Heart right ventricle (tissue), 16 donors: ENCODE data around the gene TNS1. TPM values are rescaled to one million over a fixed set of nuclear protein-coding genes. Genes with fewer than 3 reads are reported as not detected.
A peak's percentile ranks its signal among the peaks of the same experiment; 100 is the strongest.

Experiments used
- ATAC-seq, 8 donors: fragments of 200-7000 bp; cut with Tn5 transposase; one replicate each; pipeline ENCODE4 v1.9.1; 2020; ENCODE audit warnings: mild to moderate bottlenecking in 8 of 8, moderate library complexity in 8 of 8, moderate number of reproducible peaks in 1 of 8
- DNase-seq, 2 donors: peaks; one replicate each; pipeline ENCODE4 v3.0.0-alpha.2; 2020
- H3K27ac ChIP-seq, 10 donors: fragments of 200-600 bp; sonication (generic) in 2 of 10; one replicate each; pipeline versions ENCODE4 v1.5.0 to v1.8.0; 2020 to 2022; ENCODE audit warnings: mild to moderate bottlenecking in 3 of 10
- H3K27me3 ChIP-seq, 7 donors: fragments of 200-600 bp; one replicate each; pipeline ENCODE4 v1.8.0; 2021 to 2022; ENCODE audit warnings: mild to moderate bottlenecking in 2 of 7
- H3K36me3 ChIP-seq, 9 donors: fragments of 200-600 bp; sonication (generic) in 1 of 9; one replicate each; pipeline versions ENCODE4 v1.5.0 to v1.8.0; 2020 to 2022; ENCODE audit warnings: mild to moderate bottlenecking in 2 of 9
- H3K4me1 ChIP-seq, 9 donors: fragments of 200-600 bp; sonication (generic) in 1 of 9; one replicate each; pipeline versions ENCODE4 v1.5.0 to v1.8.0; 2020 to 2022; ENCODE audit warnings: mild to moderate bottlenecking in 4 of 9
- H3K4me3 ChIP-seq, 10 donors: fragments of 200-600 bp; sonication (generic) in 2 of 10; one replicate each; pipeline versions ENCODE4 v1.5.0 to v1.8.0; 2020 to 2022; ENCODE audit warnings: mild to moderate bottlenecking in 7 of 10, moderate library complexity in 2 of 10
- H3K9me3 ChIP-seq, 11 donors: fragments of 200-600 bp in 10 of 11; sonication (generic) in 2 of 11; one replicate each; pipeline versions ENCODE4 v1.5.0 to v1.8.0; 2013 to 2022; ENCODE audit warnings: mild to moderate bottlenecking in 2 of 11, control low read depth in 1 of 11, moderate library complexity in 1 of 11
- WGBS, 2 donors: extraction: QIAGEN DNeasy Blood & Tissue Kit; methylation state at CpG; one replicate each; pipeline ENCODE4 v1.1.7; 2013; ENCODE audit warnings: inconsistent platforms in 1 of 2; 5-methylcytosine and 5-hydroxymethylcytosine counted together
- intact Hi-C, 10 donors: fragments of 100-400 bp; cut with DNase I; formaldehyde crosslinking; loops; one replicate each; pipeline versions ENCODE4 v1.11.1 to v1.14.2; 2022
- polyA plus RNA-seq, 2 donors: library from polyadenylated mRNA; stranded (reverse); fragments of 200-250 nt; gene quantifications; one replicate each; pipeline ENCODE4 v1.2.3, GENCODE V29; 2013
- total RNA-seq, 10 donors: library from RNA; stranded (reverse); fragmentation: NEBNext Ultra II Directional in 3 of 10; extraction: Animal tissue kit (Norgen Biotek cat#: 25700) in 3 of 10; gene quantifications; one replicate each; pipeline versions ENCODE4 v1.2.1 to v1.2.4, GENCODE V29; 2021 to 2023
- TF ChIP-seq, protein P1 (sequence below), 9 donors: fragments of 200-600 bp; sonication (generic) in 2 of 9; IDR thresholded peaks; one replicate each; pipeline versions ENCODE4 v1.5.0 to v1.8.0; 2021 to 2022; ENCODE audit warnings: antibody characterized with exemption in 9 of 9, mild to moderate bottlenecking in 5 of 9, moderate library complexity in 1 of 9
- donor health status: Arrhythmogenic right ventricular cardiomyopathy.
- donor health status: ischemic (EF 13 %, LVEDD 7.1; RV severe dilation, severe dysfunction).
- donor health status: healthy with polysubstance abuse.
- donor health status: DM: no; HTN: yes; CAD: no.
- donor health status: DM: no; HTN: no; CAD: no.
- donor health status: ischemic (EF 25% LVEDD 6.9; RV normal size, moderate dysfunction).
- donor health status: ischemic (EF 25% LVEDD 5.7; RV mildly dilated, moderate dysfunction).
- donor health status: healthy.
- donor health status: DM: yes; HTN: yes; CAD: no.
- donor health status: Ischemic cardiomyopathy.
- donor health status: ischemic (EF 35%, LVEDD 5.7; RV mildly dilated, moderate dysfunction).
- donor health status: nonischemic (EF 11% LVEDD 7.7; RV severe dilation, severe dysfunction).
- donor health status: DM: yes; HTN: yes; CAD: no.
- donor health status: PGD.
- donor health status: ischemic (EF 29% LVEDD 5.4; RV normal size, mild dysfunction).
- donor health status: nonischemic (EF 23%, LVEDD 6.1; RV moderate dilation, normal function).

The TNS1 gene
- total and polyA plus RNA-seq, 12 donors = 64.6 to 844 (median 731) TPM

DNA sequence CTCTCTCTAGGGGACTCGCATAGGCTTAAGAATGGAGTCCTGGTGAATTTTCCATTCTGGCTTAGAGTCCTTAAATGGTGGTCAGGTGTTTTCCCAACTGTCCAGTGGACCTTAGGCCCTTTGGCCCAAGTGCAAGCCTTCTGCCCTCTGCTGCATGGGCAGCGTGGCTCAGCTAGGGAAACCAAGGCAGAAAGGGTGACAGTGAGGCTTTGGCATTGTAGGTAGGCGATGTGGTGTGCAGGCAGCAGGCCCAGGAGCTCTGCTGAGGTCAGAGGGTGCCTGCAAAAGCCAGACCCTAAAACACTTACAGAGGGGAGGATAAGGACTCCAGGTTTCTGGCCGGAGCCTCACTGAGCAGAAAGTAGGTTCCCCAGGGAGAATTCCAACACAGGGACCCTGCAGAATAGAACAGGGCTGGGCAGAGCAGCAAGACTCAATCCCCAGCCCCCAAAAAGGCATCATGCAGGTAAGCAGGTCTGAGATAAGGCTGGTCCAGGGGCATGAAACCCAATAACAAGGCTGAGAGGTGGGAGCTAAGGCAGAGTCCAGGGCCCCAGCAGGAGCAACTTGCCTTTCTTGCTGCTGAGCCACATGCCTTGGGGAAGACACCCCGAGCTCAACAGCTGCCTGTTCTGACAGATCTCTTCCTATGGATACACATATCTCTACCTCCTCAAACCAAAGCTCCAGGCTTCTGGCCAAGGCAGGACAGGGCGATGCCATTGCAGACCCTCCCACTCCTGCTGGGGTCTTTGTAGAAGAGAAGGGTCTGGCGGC, 199.7 kb downstream of the TNS1 start:
- no peaks in the 10 kb centered on the region for H3K9me3 ChIP-seq
- TF ChIP-seq, protein P1, sequence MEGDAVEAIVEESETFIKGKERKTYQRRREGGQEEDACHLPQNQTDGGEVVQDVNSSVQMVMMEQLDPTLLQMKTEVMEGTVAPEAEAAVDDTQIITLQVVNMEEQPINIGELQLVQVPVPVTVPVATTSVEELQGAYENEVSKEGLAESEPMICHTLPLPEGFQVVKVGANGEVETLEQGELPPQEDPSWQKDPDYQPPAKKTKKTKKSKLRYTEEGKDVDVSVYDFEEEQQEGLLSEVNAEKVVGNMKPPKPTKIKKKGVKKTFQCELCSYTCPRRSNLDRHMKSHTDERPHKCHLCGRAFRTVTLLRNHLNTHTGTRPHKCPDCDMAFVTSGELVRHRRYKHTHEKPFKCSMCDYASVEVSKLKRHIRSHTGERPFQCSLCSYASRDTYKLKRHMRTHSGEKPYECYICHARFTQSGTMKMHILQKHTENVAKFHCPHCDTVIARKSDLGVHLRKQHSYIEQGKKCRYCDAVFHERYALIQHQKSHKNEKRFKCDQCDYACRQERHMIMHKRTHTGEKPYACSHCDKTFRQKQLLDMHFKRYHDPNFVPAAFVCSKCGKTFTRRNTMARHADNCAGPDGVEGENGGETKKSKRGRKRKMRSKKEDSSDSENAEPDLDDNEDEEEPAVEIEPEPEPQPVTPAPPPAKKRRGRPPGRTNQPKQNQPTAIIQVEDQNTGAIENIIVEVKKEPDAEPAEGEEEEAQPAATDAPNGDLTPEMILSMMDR (IDR thresholded peaks at IDR 0.05) = no peak
- 85% methylated on average over 7 of the region's 7 CpGs for WGBS, 2 donors
- H3K36me3 ChIP-seq = peaks cover 4 to 88% (median 51%) of the 10 kb centered on the region in 9 donors
- peaks cover 9 to 94% (median 55%) of the 10 kb centered on the region in 9 donors for H3K4me1 ChIP-seq
- ATAC-seq = no peak
- no peak overlapping the region for H3K4me3 ChIP-seq
- intact Hi-C loops = loop anchor here in 4 of 10 donors (5.0 to 10.0 kb wide), 4 partner anchors 34 to 64 kb away; no protein-coding TSS in a partner anchor
- H3K27ac ChIP-seq = peak overlapping the region in 4 of 10 donors; percentile 31 to 76 (median 42)
- no peaks in the 10 kb centered on the region for H3K27me3 ChIP-seq
- DNase-seq = no peak

DNA sequence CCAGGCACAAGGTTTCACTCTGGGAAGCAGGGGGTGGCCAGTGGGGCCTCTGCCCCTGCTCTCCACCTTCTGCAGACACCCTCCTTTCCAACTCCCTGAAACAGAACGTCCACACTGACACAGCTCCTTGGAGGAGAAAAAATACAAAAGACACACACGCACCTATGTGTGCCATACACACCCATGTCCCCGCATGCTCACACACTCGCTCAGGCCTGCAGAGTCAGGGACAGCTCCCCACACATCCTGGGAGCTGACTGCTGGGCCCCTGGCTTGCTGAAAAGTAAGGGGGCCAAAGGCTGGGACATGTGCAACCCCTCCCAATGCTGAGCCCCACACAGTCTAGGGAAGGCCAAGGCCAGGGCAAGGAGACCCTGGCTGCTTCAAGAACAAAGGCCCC, 200.5 kb downstream of the TNS1 start:
- DNase-seq = no peak
- peaks cover 6 to 94% (median 54%) of the 10 kb centered on the region in 9 donors for H3K4me1 ChIP-seq
- H3K27me3 ChIP-seq = no peaks in the 10 kb centered on the region
- H3K4me3 ChIP-seq = no peak overlapping the region
- H3K36me3 ChIP-seq = peaks cover 0 to 85% (median 43%) of the 10 kb centered on the region in 9 donors
- 64 to 66% methylated on average over 4 of the region's 4 CpGs for WGBS, 2 donors
- ATAC-seq = no peak
- H3K9me3 ChIP-seq = no peaks in the 10 kb centered on the region
- peak overlapping the region in 5 of 10 donors; percentile 31 to 76 (median 45) for H3K27ac ChIP-seq
- intact Hi-C loops = loop anchor here in 4 of 10 donors (5.0 to 10.0 kb wide), 4 partner anchors 35 to 65 kb away; no protein-coding TSS in a partner anchor
- TF ChIP-seq, protein P1 (IDR thresholded peaks at IDR 0.05) = no peak

DNA sequence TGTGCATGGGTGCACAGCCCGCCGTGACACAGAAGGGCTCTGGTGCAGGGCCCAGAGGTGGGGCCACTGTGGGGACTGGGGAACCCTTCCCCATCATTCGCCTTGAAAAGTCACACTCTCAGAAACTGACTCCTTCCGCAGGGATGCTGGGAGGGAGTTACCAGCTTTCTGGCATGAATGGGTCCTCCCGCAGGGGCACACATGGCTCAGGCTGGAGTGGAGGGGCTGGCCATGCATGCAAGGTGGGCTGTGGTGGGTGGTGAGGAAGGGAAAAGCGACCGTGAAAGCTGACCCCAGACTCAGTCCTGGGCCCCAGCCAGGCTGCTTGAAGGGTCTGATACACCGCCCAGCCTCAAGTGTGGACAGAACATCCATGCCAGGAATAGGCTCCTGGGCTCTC, 201.1 kb downstream of the TNS1 start:
- Histone ChIP-seq H3K9me3 (no peaks in the 10 kb centered on the region), H3K27me3 (no peaks in the 10 kb centered on the region), H3K36me3 (peaks cover 0 to 79% (median 38%) of the 10 kb centered on the region in 9 donors), H3K4me1 (peaks cover 6 to 94% (median 50%) of the 10 kb centered on the region in 9 donors), H3K27ac (peak overlapping the region in 5 of 10 donors; percentile 39 to 76 (median 45)), H3K4me3 (no peak overlapping the region)
- intact Hi-C loops = loop anchor here in 4 of 10 donors (5.0 to 10.0 kb wide), 4 partner anchors 36 to 66 kb away; no protein-coding TSS in a partner anchor
- TF ChIP-seq, protein P1 (IDR thresholded peaks at IDR 0.05) = no peak
- ATAC-seq (no peak), DNase-seq (no peak)
- 59 to 63% methylated on average over 8 of the region's 8 CpGs for WGBS, 2 donors

DNA sequence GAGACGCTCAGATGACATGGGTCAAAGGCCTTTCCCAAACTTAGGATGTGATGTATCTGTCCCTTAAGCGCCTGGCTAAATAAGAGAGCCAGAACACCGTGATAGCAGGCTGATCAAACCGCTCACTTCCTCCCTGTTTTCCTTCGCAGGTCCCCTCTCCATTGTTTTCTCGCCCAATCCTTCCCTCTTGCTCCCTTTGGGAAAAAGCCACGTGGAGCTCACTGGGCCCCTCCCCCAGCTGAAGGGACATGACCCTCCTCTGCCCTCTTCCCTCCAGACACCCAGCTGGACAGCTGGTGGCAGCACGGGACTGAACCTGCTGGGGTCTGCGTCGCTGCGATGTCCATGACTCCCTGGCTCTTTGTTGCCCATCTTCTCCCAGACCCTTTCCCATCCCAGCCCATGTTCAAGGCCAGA, 201.7 kb downstream of the TNS1 start:
- WGBS, 2 donors = 37 to 42% methylated on average over 11 of the region's 11 CpGs
- H3K4me1 ChIP-seq = peaks cover 6 to 89% (median 47%) of the 10 kb centered on the region in 9 donors
- no peaks in the 10 kb centered on the region for H3K27me3 ChIP-seq
- intact Hi-C loops = loop anchor here in 4 of 10 donors (5.0 to 10.0 kb wide), 4 partner anchors 36 to 66 kb away; no protein-coding TSS in a partner anchor
- DNase-seq (no peak), ATAC-seq (peak in 4 of 8 donors; percentile 15 to 19 (median 18))
- TF ChIP-seq, protein P1 (IDR thresholded peaks at IDR 0.05) = peak in 4 of 9 donors; percentile 21 to 47 (median 23)
- H3K4me3 ChIP-seq = no peak overlapping the region
- peaks cover 0 to 73% (median 33%) of the 10 kb centered on the region in 9 donors for H3K36me3 ChIP-seq
- no peaks in the 10 kb centered on the region for H3K9me3 ChIP-seq
- peak overlapping the region in 8 of 10 donors; percentile 3 to 76 (median 46) for H3K27ac ChIP-seq
